Measurements from ENCODE around the gene STXBP5. TPM values are rescaled to one million over a fixed set of nuclear protein-coding genes. Genes with fewer than 3 reads are reported as not detected.

The STXBP5 gene
- total and polyA plus RNA-seq, 9 of the 15 experiments (the other 6 are each of a cell fraction or from before 2014, with no cell fraction given): 23.3 to 172 (median 71.5) TPM

DNA sequence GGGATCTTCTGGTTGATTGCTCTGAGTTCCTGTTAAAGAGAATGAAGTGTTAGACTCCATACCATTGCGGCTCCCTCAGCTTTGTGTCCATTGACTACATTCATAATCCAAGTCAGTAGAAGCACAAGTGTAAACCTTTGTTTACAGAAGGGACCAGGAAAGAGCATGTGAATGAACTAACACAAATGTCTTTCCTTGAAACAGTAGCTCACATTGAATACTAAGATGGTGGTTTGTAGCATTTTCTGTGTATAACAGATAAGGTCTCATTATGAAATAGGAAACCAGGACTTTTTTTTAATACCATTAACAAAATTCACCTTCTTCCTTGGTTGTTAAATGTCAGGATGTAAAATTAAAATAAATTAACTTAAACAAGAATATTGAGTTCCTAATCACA lies 8.4 kb downstream of the STXBP5 start (continued):
- TF ChIP-seq, protein P1, sequence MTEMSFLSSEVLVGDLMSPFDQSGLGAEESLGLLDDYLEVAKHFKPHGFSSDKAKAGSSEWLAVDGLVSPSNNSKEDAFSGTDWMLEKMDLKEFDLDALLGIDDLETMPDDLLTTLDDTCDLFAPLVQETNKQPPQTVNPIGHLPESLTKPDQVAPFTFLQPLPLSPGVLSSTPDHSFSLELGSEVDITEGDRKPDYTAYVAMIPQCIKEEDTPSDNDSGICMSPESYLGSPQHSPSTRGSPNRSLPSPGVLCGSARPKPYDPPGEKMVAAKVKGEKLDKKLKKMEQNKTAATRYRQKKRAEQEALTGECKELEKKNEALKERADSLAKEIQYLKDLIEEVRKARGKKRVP (CRISPR knock-in tag; IDR thresholded peaks at IDR 0.05): no peak
- TF ChIP-seq ZNF316 (IDR thresholded peaks at IDR 0.05) (no peak), NR2F6 (CRISPR knock-in tag; IDR thresholded peaks at IDR 0.05) (no peak), KLF10 (CRISPR knock-in tag; IDR thresholded peaks at IDR 0.05) (no peak), GABPA (tag; conservative IDR thresholded peaks at IDR 0.05; ENCODE audit: low read depth) (no peak), SUPT5H (IDR thresholded peaks at IDR 0.05) (peak; percentile 8; the same call in 1 of the 2 replicates), HSF4 (CRISPR knock-in tag; IDR thresholded peaks at IDR 0.05; ENCODE audit: borderline replicate concordance) (no peak), POLR2H (tag; IDR thresholded peaks at IDR 0.05; ENCODE audit: low read depth) (peak; percentile 12; the same call in 1 of the 2 replicates), NONO (IDR thresholded peaks at IDR 0.05; ENCODE audit: low read depth in 2 of 2, low read length in 1 of 2) (peak in 1 of 2 experiments; percentile 15; a peak in 1 of 4 replicates), CHCHD3 (CRISPR knock-in tag; IDR thresholded peaks at IDR 0.05) (0 out of 2 replicates have a peak, but pooled peaks have one; percentile 4), RBM39 (optimal IDR thresholded peaks at IDR 0.05; ENCODE audit: low read depth, low read length) (no peak), THRAP3 (IDR thresholded peaks at IDR 0.05; ENCODE audit: borderline replicate concordance) (no peak), HLTF (IDR thresholded peaks at IDR 0.05) (no peak), MTA2 (IDR thresholded peaks at IDR 0.05; ENCODE audit: low read depth) (no peak), MYNN (IDR thresholded peaks at IDR 0.05) (no peak), MYNN (CRISPR knock-in tag; IDR thresholded peaks at IDR 0.05) (no peak), ZC3H11A (IDR thresholded peaks at IDR 0.05; ENCODE audit: low read depth, low read length) (no peak), HDAC8 (tag; IDR thresholded peaks at IDR 0.05) (no peak), STAT5B (CRISPR knock-in tag; IDR thresholded peaks at IDR 0.05) (no peak), CEBPB (tag; IDR thresholded peaks at IDR 0.05) (no peak), NELFE (IDR thresholded peaks at IDR 0.05; ENCODE audit: insufficient read depth, insufficient read length) (no peak)
- TF ChIP-seq, protein P2, sequence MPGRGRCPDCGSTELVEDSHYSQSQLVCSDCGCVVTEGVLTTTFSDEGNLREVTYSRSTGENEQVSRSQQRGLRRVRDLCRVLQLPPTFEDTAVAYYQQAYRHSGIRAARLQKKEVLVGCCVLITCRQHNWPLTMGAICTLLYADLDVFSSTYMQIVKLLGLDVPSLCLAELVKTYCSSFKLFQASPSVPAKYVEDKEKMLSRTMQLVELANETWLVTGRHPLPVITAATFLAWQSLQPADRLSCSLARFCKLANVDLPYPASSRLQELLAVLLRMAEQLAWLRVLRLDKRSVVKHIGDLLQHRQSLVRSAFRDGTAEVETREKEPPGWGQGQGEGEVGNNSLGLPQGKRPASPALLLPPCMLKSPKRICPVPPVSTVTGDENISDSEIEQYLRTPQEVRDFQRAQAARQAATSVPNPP (IDR thresholded peaks at IDR 0.05; ENCODE audit: borderline replicate concordance, insufficient read depth, insufficient read length): no peak
- TF ChIP-seq, protein P3, sequence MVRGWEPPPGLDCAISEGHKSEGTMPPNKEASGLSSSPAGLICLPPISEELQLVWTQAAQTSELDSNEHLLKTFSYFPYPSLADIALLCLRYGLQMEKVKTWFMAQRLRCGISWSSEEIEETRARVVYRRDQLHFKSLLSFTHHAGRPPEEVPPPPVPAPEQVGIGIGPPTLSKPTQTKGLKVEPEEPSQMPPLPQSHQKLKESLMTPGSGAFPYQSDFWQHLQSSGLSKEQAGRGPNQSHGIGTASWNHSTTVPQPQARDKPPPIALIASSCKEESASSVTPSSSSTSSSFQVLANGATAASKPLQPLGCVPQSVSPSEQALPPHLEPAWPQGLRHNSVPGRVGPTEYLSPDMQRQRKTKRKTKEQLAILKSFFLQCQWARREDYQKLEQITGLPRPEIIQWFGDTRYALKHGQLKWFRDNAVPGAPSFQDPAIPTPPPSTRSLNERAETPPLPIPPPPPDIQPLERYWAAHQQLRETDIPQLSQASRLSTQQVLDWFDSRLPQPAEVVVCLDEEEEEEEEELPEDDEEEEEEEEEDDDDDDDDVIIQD (CRISPR knock-in tag; IDR thresholded peaks at IDR 0.05): no peak
- TF ChIP-seq, protein P4, sequence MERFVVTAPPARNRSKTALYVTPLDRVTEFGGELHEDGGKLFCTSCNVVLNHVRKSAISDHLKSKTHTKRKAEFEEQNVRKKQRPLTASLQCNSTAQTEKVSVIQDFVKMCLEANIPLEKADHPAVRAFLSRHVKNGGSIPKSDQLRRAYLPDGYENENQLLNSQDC (CRISPR knock-in tag; IDR thresholded peaks at IDR 0.05): no peak
- TF ChIP-seq, protein P5, sequence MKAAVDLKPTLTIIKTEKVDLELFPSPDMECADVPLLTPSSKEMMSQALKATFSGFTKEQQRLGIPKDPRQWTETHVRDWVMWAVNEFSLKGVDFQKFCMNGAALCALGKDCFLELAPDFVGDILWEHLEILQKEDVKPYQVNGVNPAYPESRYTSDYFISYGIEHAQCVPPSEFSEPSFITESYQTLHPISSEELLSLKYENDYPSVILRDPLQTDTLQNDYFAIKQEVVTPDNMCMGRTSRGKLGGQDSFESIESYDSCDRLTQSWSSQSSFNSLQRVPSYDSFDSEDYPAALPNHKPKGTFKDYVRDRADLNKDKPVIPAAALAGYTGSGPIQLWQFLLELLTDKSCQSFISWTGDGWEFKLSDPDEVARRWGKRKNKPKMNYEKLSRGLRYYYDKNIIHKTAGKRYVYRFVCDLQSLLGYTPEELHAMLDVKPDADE (conservative IDR thresholded peaks at IDR 0.05; ENCODE audit: control insufficient read depth, low read depth, low read length): no peak
- TF ChIP-seq, protein P6, sequence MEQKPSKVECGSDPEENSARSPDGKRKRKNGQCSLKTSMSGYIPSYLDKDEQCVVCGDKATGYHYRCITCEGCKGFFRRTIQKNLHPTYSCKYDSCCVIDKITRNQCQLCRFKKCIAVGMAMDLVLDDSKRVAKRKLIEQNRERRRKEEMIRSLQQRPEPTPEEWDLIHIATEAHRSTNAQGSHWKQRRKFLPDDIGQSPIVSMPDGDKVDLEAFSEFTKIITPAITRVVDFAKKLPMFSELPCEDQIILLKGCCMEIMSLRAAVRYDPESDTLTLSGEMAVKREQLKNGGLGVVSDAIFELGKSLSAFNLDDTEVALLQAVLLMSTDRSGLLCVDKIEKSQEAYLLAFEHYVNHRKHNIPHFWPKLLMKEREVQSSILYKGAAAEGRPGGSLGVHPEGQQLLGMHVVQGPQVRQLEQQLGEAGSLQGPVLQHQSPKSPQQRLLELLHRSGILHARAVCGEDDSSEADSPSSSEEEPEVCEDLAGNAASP (IDR thresholded peaks at IDR 0.05): no peak

Data from K562 (cell line).